Tibial artery (tissue), 4 donors: ENCODE results near the gene GOPC.

ENCODE experiments used
- DNase-seq, 2 donors: peaks; one replicate each; pipeline ENCODE4 v3.0.0-alpha.2; 2019
- H3K27ac ChIP-seq, 2 donors: fragments of 200-600 bp; sonication (generic) in 1 of 2; 1 replicate in 1 of 2; 2 replicates in 1 of 2; pipeline ENCODE4 v1.5.1; 2018 to 2019; ENCODE audit warnings: mild to moderate bottlenecking in 1 of 2
- H3K27me3 ChIP-seq, 2 donors: fragments of 200-600 bp; sonication (generic) in 1 of 2; one replicate each; pipeline versions ENCODE4 v1.5.1 to v1.6.0; 2016 to 2019
- H3K36me3 ChIP-seq, 3 donors: fragments of 200-600 bp; sonication (generic) in 2 of 3; one replicate each; pipeline ENCODE4 v1.5.1; 2016 to 2019; ENCODE audit warnings: mild to moderate bottlenecking in 2 of 3
- H3K4me1 ChIP-seq, 4 donors: fragments of 200-600 bp; sonication (generic) in 2 of 4; 1 replicate in 3 of 4; 2 replicates in 1 of 4; pipeline ENCODE4 v1.5.1; 2016 to 2019
- H3K4me3 ChIP-seq, 2 donors: fragments of 200-600 bp; sonication (generic) in 1 of 2; 1 replicate in 1 of 2; 2 replicates in 1 of 2; pipeline ENCODE4 v1.5.1; 2018 to 2019; ENCODE audit warnings: mild to moderate bottlenecking in 2 of 2
- H3K9me3 ChIP-seq, 3 donors: fragments of 200-600 bp; sonication (generic) in 1 of 3; one replicate each; pipeline ENCODE4 v1.5.1; 2016 to 2019
- CTCF ChIP-seq, 2 experiments: fragments of 200-600 bp in 1 of 2; fragments of 450-650 bp in 1 of 2; IDR thresholded peaks; one replicate each; pipeline ENCODE4 v1.5.1; 2017 to 2019; ENCODE audit warnings: antibody characterized with exemption in 2 of 2, mild to moderate bottlenecking in 1 of 2, moderate library complexity in 1 of 2
- intact Hi-C: fragments of 100-400 bp; cut with DNase I; formaldehyde crosslinking; loops from one replicate; pipeline ENCODE4 v1.15.0; 2023; ENCODE audit warnings: low total_unique reads

The GOPC gene

GRCh38 chr6:117531809-117532725 is 70.2 kb downstream of the GOPC start:
- no peak for TF ChIP-seq CTCF (IDR thresholded peaks at IDR 0.05)
- Histone ChIP-seq H3K9me3 (no peaks in the 10 kb centered on the region), H3K27ac (no peak overlapping the region), H3K4me1 (no peaks in the 10 kb centered on the region), H3K36me3 (no peaks in the 10 kb centered on the region), H3K4me3 (no peak overlapping the region), H3K27me3 (no peaks in the 10 kb centered on the region)
- intact Hi-C loops: no loop called here
- DNase-seq: no peak

GRCh38 chr6:117531346-117531745 is 71.0 kb downstream of the GOPC start:
- no peak overlapping the region for H3K4me3 ChIP-seq
- H3K36me3 ChIP-seq: no peaks in the 10 kb centered on the region
- H3K9me3 ChIP-seq: no peaks in the 10 kb centered on the region
- no peak for TF ChIP-seq CTCF (IDR thresholded peaks at IDR 0.05)
- peak in 1 of 2 donors; percentile 33 for DNase-seq
- intact Hi-C loops: no loop called here
- H3K27me3 ChIP-seq: no peaks in the 10 kb centered on the region
- no peaks in the 10 kb centered on the region for H3K4me1 ChIP-seq
- no peak overlapping the region for H3K27ac ChIP-seq

- no peaks in the 10 kb centered on the region for H3K36me3 ChIP-seq
- no peak overlapping the region for H3K27ac ChIP-seq
- intact Hi-C loops: no loop called here
- no peak for DNase-seq
- no peak overlapping the region for H3K4me3 ChIP-seq
- no peaks in the 10 kb centered on the region for H3K9me3 ChIP-seq
- no peaks in the 10 kb centered on the region for H3K4me1 ChIP-seq
- H3K27me3 ChIP-seq: no peaks in the 10 kb centered on the region
- no peak for TF ChIP-seq CTCF (IDR thresholded peaks at IDR 0.05)
These were observed 71.7 kb downstream of the GOPC start for GRCh38 chr6:117530467-117531242.

GRCh38 chr6:117525607-117526006 is 76.7 kb downstream of the GOPC start:
- TF ChIP-seq CTCF (IDR thresholded peaks at IDR 0.05): no peak
- DNase-seq: no peak
- intact Hi-C loops: no loop called here
- H3K4me1 ChIP-seq: no peaks in the 10 kb centered on the region
- no peaks in the 10 kb centered on the region for H3K27me3 ChIP-seq
- no peak overlapping the region for H3K27ac ChIP-seq
- no peaks in the 10 kb centered on the region for H3K9me3 ChIP-seq
- peaks cover 0 to 2% (median 0%) of the 10 kb centered on the region in 3 donors for H3K36me3 ChIP-seq
- no peak overlapping the region for H3K4me3 ChIP-seq

- H3K27me3 ChIP-seq: no peaks in the 10 kb centered on the region
- TF ChIP-seq CTCF (IDR thresholded peaks at IDR 0.05): no peak
- H3K36me3 ChIP-seq: peaks cover 0 to 7% (median 0%) of the 10 kb centered on the region in 3 donors
- no peaks in the 10 kb centered on the region for H3K9me3 ChIP-seq
- no peak overlapping the region for H3K4me3 ChIP-seq
- no peak for DNase-seq
- H3K27ac ChIP-seq: no peak overlapping the region
- intact Hi-C loops: no loop called here
- no peaks in the 10 kb centered on the region for H3K4me1 ChIP-seq
These were observed 80.4 kb downstream of the GOPC start for GRCh38 chr6:117521791-117522502.
